HG02610 (cell line): Measurements from ENCODE around the gene SH2D6.
"Not testable (repeated sequence)": the region's sequence is repeated elsewhere in the genome, so short reads cannot be mapped to it uniquely, and the experiment has no call there.

ENCODE experiments used
- ATAC-seq: cut with Tn5 transposase; IDR thresholded peaks from one replicate; pipeline ENCODE4 v1.9.1; 2021; ENCODE audit warnings: mild to moderate bottlenecking, moderate library complexity; ENCODE audit not compliant: unreplicated experiment

SH2D6 gene

DNA sequence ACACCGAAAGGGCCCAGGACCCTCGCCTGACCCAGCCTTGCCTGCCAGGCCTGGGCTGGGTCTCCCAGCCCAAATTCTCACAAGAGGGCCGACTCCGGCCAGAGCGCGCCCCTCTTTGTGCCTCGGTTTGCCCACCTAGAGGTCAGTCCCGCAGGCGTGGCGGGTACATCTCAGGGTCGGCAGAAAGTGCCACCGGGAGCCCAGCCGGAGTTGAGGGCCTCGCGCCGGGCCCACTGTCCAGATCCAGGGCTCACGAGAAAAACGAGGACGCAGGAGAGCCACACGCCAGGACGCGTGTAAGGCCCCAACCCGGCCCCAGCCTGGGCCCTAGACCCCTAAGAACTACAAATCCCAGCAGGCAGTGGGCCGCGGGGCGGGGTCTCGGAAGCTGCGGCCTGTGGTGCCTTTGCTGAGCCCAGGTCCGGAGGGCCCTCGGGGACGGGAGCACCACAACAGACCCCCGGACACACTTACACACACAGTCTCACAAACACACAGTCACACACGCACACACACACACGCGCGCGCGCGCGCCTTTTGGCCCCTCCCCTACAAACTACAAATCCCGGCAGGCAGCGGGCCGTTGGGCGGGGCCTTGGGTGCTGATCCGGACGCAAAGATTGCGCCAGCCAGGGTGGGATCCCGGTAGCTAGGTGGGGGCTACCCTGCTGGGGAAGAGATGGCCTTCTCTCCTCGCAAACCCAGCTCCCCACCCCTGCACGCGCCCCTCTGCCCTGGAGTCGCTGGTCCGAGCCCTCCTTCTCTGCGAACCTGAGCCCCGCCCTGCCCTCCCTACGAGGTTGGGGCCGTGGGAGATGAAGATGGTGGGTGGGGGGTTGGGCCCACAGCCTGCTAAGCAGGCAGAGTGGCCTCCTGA lies at the start of gene SH2D6:
Gene SH2D6 (plus strand): TSS at position 583 of the 877 bp plus-strand sequence. CDS start 10,752 bp downstream, outside the sequence.
- ATAC-seq = peak; percentile 81

GRCh38 chr2:85368921-85369320 lies 49.6 kb upstream of the SH2D6 start:
- ATAC-seq = no peak

GRCh38 chr2:85369500-85369899 lies 49.0 kb upstream of the SH2D6 start:
- no peak for ATAC-seq

- no peak for ATAC-seq
These were observed 47.5 kb upstream of the SH2D6 start for GRCh38 chr2:85371045-85371444.

- ATAC-seq = no peak
These were observed 42.0 kb upstream of the SH2D6 start for GRCh38 chr2:85376291-85377065.

- ATAC-seq = no peak
These were observed 41.4 kb upstream of the SH2D6 start for GRCh38 chr2:85377083-85377482.

- ATAC-seq = no peak
These were observed 40.3 kb upstream of the SH2D6 start for GRCh38 chr2:85378257-85378656.

- no peak for ATAC-seq
These were observed 38.5 kb upstream of the SH2D6 start for GRCh38 chr2:85380048-85380447.

DNA sequence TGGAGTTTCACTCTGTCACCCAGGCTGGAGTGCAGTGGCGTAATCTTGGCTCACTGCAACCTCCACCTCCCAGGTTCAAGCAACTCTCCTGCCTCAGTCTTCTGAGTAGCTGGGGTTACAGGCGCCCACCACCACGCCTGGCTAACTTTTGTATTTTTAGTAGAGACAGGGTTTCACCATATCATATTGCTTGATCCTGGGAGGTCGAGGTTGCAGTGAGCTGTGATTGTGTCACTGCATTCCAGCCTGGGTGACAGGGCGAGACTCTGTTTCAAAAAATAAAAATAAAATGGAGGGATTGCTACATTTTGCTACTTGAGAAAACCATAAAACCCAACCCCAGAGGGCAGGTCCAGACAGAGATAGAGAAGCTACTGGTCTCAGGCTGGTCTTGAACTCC lies 35.4 kb upstream of the SH2D6 start:
- ATAC-seq = not testable (repeated sequence)

- no peak for ATAC-seq
These were observed 34.7 kb upstream of the SH2D6 start for GRCh38 chr2:85383850-85384249.

GRCh38 chr2:85385746-85386145 lies 32.8 kb upstream of the SH2D6 start:
- no peak for ATAC-seq

DNA sequence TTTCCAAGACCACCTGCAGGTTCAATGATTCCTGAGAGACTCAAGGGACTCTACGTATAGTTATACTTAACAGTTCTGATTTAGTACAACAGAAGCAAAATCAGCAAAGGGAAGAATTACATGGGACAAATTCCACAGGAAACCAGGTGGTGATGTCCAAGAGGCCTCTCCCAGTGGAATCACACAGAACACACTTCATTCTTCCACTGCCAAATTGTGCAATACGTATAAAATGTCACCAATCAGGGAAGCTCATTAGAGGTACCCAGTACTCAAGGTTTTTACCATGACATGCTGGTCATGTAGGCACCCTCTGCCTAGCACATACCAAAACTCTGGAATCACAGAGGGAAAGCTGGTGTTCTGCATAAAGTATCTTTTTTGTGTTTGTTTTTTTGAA lies 30.8 kb upstream of the SH2D6 start:
- no peak for ATAC-seq

- ATAC-seq = no peak
These were observed 29.5 kb upstream of the SH2D6 start for GRCh38 chr2:85388878-85389538.

GRCh38 chr2:85390941-85391669 lies 27.4 kb upstream of the SH2D6 start:
- peak; percentile 33 for ATAC-seq

GRCh38 chr2:85393836-85394235 lies 24.7 kb upstream of the SH2D6 start:
- no peak for ATAC-seq

DNA sequence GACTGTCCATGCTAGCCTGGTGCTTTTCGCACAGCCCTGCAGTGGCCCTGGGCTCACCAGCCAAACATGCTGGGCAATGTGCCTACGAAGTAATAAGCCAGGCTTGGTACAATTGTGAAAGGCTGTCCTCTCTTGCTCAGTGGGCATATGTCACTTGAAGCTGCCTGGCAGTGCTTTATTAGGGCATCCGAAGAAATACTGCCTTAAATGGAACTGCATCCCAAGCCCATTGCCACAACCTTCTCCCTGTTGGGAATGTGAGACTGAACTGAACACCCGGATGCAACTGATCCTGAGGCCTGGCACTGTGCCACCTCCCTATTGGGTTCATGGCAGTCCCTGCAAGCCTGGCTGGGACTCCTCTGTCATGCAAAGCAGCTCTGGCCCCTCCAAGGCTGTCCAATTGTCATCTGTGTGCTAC lies 24.2 kb upstream of the SH2D6 start:
- ATAC-seq = no peak

GRCh38 chr2:85394976-85395375 lies 23.5 kb upstream of the SH2D6 start:
- no peak for ATAC-seq

DNA sequence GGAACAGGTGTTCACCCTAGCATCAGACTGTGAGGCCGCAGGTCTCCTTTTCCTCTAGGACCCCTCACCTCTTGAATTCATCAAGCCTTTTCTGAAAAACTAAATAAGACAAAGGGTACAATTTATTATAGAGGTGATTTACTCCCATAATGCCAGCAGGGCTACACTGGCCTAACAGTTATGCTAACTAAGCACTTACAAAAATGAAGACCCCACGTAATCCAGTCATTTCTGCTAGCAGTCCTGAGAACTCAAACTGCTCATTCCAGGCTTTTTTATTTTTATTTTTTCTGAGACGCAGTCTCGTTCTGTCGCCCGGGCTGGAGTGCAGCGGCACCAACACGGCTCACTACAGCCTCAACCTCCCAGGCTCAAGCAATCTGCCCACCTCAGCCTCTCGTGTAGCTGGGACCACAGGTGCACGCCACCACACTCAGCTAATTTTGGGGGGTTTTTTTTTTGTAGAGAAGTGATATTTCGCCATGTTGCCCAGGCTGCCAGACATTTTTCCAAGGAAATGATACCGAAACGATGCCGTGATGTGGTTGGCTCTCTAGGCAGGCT lies 22.5 kb upstream of the SH2D6 start:
- no peak for ATAC-seq

DNA sequence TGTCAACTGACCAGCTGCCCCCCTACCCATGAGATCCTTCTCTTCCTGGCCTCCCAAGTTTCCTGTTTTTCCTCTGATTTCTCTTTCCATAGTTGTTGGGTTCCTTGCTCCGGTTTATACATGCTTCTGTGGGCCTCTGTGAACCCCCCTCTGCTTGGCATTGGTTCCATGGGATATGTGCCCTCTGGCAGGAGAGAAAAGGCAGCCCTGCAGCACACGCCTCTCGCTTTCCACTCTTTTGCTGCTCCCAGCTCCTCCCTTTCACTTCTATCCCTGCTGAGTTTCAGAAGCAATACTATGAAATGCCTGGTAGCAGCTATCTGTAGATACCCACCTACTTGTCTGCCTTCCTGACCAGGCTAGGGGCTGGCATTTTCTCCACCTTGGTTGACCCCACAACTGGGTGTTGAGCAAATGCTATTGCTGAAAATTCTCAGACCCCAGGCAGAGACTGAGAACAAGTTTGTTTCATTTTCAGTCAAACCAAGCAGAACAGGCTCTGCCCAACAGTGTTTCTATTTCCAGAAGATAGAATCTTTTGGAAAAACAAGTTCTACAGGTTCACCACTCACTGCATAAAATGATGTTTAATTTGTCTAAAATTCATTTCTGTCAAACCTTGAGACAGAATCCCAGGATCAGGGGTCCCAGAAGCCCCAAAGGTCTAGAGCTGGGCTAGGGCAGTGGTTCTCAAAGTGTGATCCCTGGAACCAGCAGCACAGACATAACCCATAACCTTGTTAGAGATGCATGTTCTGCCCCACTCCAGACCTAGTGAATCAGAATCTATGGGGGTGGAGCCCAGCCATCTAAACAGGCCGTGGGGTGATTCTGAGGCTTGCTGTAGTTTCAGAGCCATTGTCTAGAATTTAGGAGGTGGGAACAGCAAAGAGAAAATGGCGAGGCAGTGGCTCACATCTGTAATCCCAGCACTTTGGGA lies 21.7 kb upstream of the SH2D6 start:
- no peak for ATAC-seq
